ENCODE data around the gene NAP1L4.
A peak's percentile ranks its signal among the peaks of the same experiment; 100 is the strongest.

NAP1L4 gene

DNA sequence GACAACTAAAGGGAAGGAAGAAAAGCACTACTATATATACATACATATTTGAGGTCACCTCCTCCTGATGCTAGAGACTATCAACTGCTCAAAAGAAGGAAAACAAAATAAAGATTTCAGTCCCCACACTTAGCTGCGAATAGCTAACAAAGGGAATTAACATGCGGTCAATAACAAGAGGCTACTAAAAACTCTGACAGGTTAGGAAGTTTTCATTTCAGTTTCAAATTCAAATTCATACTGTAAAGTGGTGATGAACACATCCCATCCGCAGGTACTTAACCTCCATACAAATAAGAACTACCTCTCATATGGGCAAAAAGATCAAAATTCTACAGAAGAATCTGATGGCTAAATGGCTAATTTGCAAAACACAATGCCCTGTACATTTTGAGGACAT is 2.6 kb downstream of the NAP1L4 start:
- H3K27me3 ChIP-seq (replicated peaks; ENCODE audit: control insufficient read depth, insufficient read depth, low read length): no peaks in the 10 kb centered on the region
- no peak for DNase-seq (ENCODE audit: extremely low read depth, insufficient read length)
- peaks cover 3% of the 10 kb centered on the region for H3K36me3 ChIP-seq (ENCODE audit: control insufficient read depth, insufficient read depth, low read length)
- H3K4me3 ChIP-seq (replicated peaks; ENCODE audit: low read depth, low read length): peak overlapping the region; percentile 93
- TF ChIP-seq, protein P1, sequence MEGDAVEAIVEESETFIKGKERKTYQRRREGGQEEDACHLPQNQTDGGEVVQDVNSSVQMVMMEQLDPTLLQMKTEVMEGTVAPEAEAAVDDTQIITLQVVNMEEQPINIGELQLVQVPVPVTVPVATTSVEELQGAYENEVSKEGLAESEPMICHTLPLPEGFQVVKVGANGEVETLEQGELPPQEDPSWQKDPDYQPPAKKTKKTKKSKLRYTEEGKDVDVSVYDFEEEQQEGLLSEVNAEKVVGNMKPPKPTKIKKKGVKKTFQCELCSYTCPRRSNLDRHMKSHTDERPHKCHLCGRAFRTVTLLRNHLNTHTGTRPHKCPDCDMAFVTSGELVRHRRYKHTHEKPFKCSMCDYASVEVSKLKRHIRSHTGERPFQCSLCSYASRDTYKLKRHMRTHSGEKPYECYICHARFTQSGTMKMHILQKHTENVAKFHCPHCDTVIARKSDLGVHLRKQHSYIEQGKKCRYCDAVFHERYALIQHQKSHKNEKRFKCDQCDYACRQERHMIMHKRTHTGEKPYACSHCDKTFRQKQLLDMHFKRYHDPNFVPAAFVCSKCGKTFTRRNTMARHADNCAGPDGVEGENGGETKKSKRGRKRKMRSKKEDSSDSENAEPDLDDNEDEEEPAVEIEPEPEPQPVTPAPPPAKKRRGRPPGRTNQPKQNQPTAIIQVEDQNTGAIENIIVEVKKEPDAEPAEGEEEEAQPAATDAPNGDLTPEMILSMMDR (IDR thresholded peaks at IDR 0.05; ENCODE audit: insufficient read depth, low read length, poor library complexity, severe bottlenecking): no peak

GRCh38 chr11:2989006-2989405 is 3.1 kb downstream of the NAP1L4 start:
- Histone ChIP-seq H3K27me3 (replicated peaks; ENCODE audit: control insufficient read depth, insufficient read depth, low read length) (no peaks in the 10 kb centered on the region), H3K36me3 (ENCODE audit: control insufficient read depth, insufficient read depth, low read length) (peaks cover 3% of the 10 kb centered on the region), H3K4me3 (replicated peaks; ENCODE audit: low read depth, low read length) (peak overlapping the region; percentile 93)
- DNase-seq (ENCODE audit: extremely low read depth, insufficient read length): no peak
- TF ChIP-seq, protein P1 (IDR thresholded peaks at IDR 0.05; ENCODE audit: insufficient read depth, low read length, poor library complexity, severe bottlenecking): no peak

DNA sequence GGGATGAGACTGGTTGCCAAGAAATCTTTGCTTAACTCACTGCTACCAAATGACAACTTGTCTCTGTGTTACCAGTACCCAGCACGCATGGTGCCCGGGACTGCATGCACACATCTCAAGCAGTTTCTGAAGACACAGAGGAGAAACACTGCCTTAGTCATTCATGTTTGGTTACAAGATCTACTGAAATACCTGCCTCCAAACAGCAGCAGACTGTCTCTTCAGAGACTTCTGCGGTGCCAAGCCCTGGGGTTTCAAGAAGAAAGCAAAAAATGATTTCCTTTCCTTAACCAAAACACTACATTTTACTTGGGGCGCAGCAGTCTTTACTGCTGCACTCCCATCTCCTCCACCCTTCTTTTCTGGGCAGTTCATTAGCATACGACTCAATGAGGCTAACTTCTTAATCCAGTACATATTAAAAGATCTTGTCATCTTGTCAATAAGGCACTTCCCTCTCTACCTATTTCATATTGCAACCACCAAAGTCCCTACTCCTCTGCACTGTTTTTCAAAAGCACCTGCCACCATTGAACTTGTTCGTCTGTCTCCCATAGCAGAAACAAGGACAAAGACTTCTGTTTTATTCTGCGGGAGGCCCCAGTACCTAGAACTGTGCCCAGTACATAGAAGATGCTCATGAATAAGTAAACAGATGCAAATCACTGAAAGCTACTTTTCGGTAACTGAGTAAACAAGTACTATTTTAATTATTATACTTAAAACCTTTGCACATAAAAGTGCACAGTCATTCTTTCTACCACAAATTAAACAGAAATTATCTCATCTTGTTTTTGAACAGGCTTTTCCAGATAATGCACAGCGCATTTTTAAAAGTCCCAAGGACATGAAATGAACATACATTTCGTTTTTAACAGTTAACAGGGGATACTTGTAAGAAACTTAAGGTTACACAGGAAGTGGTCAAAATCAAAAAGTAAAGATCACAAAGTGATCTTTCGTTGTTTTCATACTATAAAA is 4.0 kb downstream of the NAP1L4 start:
- TF ChIP-seq, protein P1 (IDR thresholded peaks at IDR 0.05; ENCODE audit: insufficient read depth, low read length, poor library complexity, severe bottlenecking): no peak
- H3K36me3 ChIP-seq (ENCODE audit: control insufficient read depth, insufficient read depth, low read length): peaks cover 3% of the 10 kb centered on the region
- peak overlapping the region; percentile 93 for H3K4me3 ChIP-seq (replicated peaks; ENCODE audit: low read depth, low read length)
- H3K27me3 ChIP-seq (replicated peaks; ENCODE audit: control insufficient read depth, insufficient read depth, low read length): no peaks in the 10 kb centered on the region
- no peak for DNase-seq (ENCODE audit: extremely low read depth, insufficient read length)

GRCh38 chr11:2983908-2984307 is 8.2 kb downstream of the NAP1L4 start:
- Histone ChIP-seq H3K4me3 (replicated peaks; ENCODE audit: low read depth, low read length) (no peak overlapping the region), H3K27me3 (replicated peaks; ENCODE audit: control insufficient read depth, insufficient read depth, low read length) (no peaks in the 10 kb centered on the region), H3K36me3 (ENCODE audit: control insufficient read depth, insufficient read depth, low read length) (peaks cover 3% of the 10 kb centered on the region)
- no peak for DNase-seq (ENCODE audit: extremely low read depth, insufficient read length)
- TF ChIP-seq, protein P1 (IDR thresholded peaks at IDR 0.05; ENCODE audit: insufficient read depth, low read length, poor library complexity, severe bottlenecking): no peak

GRCh38 chr11:2982214-2982613 is 9.9 kb downstream of the NAP1L4 start:
- peaks cover 5% of the 10 kb centered on the region for H3K36me3 ChIP-seq (ENCODE audit: control insufficient read depth, insufficient read depth, low read length)
- no peak for DNase-seq (ENCODE audit: extremely low read depth, insufficient read length)
- no peaks in the 10 kb centered on the region for H3K27me3 ChIP-seq (replicated peaks; ENCODE audit: control insufficient read depth, insufficient read depth, low read length)
- TF ChIP-seq, protein P1 (IDR thresholded peaks at IDR 0.05; ENCODE audit: insufficient read depth, low read length, poor library complexity, severe bottlenecking): no peak
- H3K4me3 ChIP-seq (replicated peaks; ENCODE audit: low read depth, low read length): no peak overlapping the region
